GM18505 (cell line): ENCODE measurements around the gene EFR3B.
"Not testable (repeated sequence)": the region's sequence is repeated elsewhere in the genome, so short reads cannot be mapped to it uniquely, and the experiment has no call there.

ENCODE experiments used
- ATAC-seq: cut with Tn5 transposase; IDR thresholded peaks from one replicate; pipeline ENCODE4 v1.9.1; 2021; ENCODE audit not compliant: unreplicated experiment
- POLR2A ChIP-seq: IDR thresholded peaks from 4 replicates; pipeline ENCODE4 v1.6.1; 2011; ENCODE audit warnings: borderline replicate concordance; ENCODE audit not compliant: insufficient read depth, insufficient read length; ENCODE audit errors: extremely low read depth

The EFR3B gene

GRCh38 chr2:25041928-25042320 is at the start of gene EFR3B:
TSS of gene EFR3B (plus strand) at chr2:25042076. CDS start at chr2:25042313, 237 bp downstream.
- peak; percentile 80 for ATAC-seq
- TF ChIP-seq POLR2A: peak; percentile 55

GRCh38 chr2:24993406-24994145 is 48.3 kb upstream of the EFR3B start:
- no peak for TF ChIP-seq POLR2A

GRCh38 chr2:24994146-24994724 is 47.6 kb upstream of the EFR3B start:
- ATAC-seq: no peak

More at GRCh38 chr2:24993406-24994145, 48.3 kb upstream of the EFR3B start:
- ATAC-seq: no peak

GRCh38 chr2:24999097-24999496 is 42.8 kb upstream of the EFR3B start:
- not testable (repeated sequence) for ATAC-seq

More at GRCh38 chr2:24994146-24994724, 47.6 kb upstream of the EFR3B start:
- TF ChIP-seq POLR2A: no peak

- no peak for TF ChIP-seq POLR2A
- no peak for ATAC-seq
These were observed 41.8 kb upstream of the EFR3B start for GRCh38 chr2:25000036-25000435.

- TF ChIP-seq POLR2A: no peak
- ATAC-seq: no peak
These were observed 41.2 kb upstream of the EFR3B start for GRCh38 chr2:25000503-25001324.

GRCh38 chr2:25001325-25001637 is 40.6 kb upstream of the EFR3B start:
- ATAC-seq: no peak
- no peak for TF ChIP-seq POLR2A

GRCh38 chr2:25002066-25002465 is 39.8 kb upstream of the EFR3B start:
- TF ChIP-seq POLR2A: no peak

GRCh38 chr2:25009954-25010353 is 31.9 kb upstream of the EFR3B start:
- TF ChIP-seq POLR2A: no peak
- no peak for ATAC-seq

More at GRCh38 chr2:25002066-25002465, 39.8 kb upstream of the EFR3B start:
- ATAC-seq: no peak

- not testable (repeated sequence) for ATAC-seq
These were observed 30.5 kb upstream of the EFR3B start for GRCh38 chr2:25011342-25011741.

GRCh38 chr2:25014631-25015030 is 27.2 kb upstream of the EFR3B start:
- ATAC-seq: no peak
- TF ChIP-seq POLR2A: no peak

GRCh38 chr2:25018681-25019080 is 23.2 kb upstream of the EFR3B start:
- TF ChIP-seq POLR2A: no peak
- no peak for ATAC-seq

GRCh38 chr2:25021791-25022362 is 20.0 kb upstream of the EFR3B start:
- no peak for TF ChIP-seq POLR2A
- ATAC-seq: no peak

- no peak for TF ChIP-seq POLR2A
- no peak for ATAC-seq
These were observed 18.5 kb upstream of the EFR3B start for GRCh38 chr2:25023333-25023732.
